Measurements from ENCODE around the gene KPNB1.

The KPNB1 gene

DNA sequence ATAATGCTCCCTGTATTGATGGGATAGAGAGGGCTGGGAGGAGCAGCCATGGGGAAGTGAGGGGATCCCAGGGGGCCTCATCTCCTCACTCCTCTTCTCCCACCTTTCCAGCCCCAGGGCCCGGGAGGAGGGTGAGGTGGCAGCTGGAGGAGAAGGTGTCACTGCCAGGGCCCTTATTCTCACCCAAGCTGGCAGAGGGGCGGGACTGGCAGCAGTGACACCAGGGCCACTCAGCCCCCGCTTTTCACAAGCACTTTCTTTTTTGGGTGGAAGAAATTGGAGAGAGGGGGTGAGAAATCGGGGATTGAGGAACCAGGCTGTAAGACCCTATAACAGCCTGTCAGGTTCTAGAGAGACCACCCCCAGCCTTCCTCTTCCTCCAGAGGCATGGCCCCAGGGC, 81.0 kb downstream of the KPNB1 start:
- Histone ChIP-seq H3K27me3 (ENCODE audit: control insufficient read depth in 1 of 2, insufficient read depth in 2 of 2, low read length in 2 of 2) (peaks cover 45 to 47% of the 10 kb centered on the region in 2 donors), H3K27ac (ENCODE audit: low read depth, low read length) (no peak overlapping the region), H3K36me3 (ENCODE audit: control insufficient read depth in 1 of 2, insufficient read depth in 2 of 2, low read length in 2 of 2) (no peaks in the 10 kb centered on the region), H3K4me3 (ENCODE audit: low read depth in 1 of 2, low read length in 2 of 2) (no peak overlapping the region), H3K9me3 (ENCODE audit: control insufficient read depth in 1 of 2, low read length in 2 of 2) (no peaks in the 10 kb centered on the region), H3K9ac (ENCODE audit: low read depth in 1 of 2, low read length in 2 of 2) (no peak overlapping the region), H3K4me1 (ENCODE audit: control insufficient read depth in 1 of 2, insufficient read depth in 2 of 2, low read length in 2 of 2) (peaks cover 0 to 9% of the 10 kb centered on the region in 2 donors)

DNA sequence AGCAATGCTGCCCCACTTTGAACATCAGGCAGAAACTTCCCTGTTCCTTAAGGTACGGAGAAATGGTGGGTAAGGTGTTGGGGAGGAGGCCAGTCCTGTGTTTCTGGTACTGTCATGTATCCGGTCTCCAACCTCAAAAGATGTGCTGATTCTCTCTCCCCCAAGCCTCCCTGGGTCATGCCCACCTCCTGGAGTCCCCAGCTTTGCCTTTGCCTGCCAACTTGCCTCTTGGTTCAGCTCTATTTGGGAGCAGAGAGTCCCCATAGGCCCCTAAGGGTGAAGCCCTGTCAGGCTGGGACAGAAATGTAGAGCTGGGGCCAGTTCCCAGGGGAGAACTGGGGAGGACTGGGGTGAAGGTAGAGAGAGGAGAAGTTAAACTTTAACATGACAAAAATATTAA, 81.7 kb downstream of the KPNB1 start:
- Histone ChIP-seq H3K27me3 (ENCODE audit: control insufficient read depth in 1 of 2, insufficient read depth in 2 of 2, low read length in 2 of 2) (peaks cover 44 to 47% of the 10 kb centered on the region in 2 donors), H3K9me3 (ENCODE audit: control insufficient read depth in 1 of 2, low read length in 2 of 2) (no peaks in the 10 kb centered on the region), H3K9ac (ENCODE audit: low read depth in 1 of 2, low read length in 2 of 2) (no peak overlapping the region), H3K4me3 (ENCODE audit: low read depth in 1 of 2, low read length in 2 of 2) (no peak overlapping the region), H3K36me3 (ENCODE audit: control insufficient read depth in 1 of 2, insufficient read depth in 2 of 2, low read length in 2 of 2) (no peaks in the 10 kb centered on the region), H3K4me1 (ENCODE audit: control insufficient read depth in 1 of 2, insufficient read depth in 2 of 2, low read length in 2 of 2) (peaks cover 0 to 9% of the 10 kb centered on the region in 2 donors), H3K27ac (ENCODE audit: low read depth, low read length) (no peak overlapping the region)

DNA sequence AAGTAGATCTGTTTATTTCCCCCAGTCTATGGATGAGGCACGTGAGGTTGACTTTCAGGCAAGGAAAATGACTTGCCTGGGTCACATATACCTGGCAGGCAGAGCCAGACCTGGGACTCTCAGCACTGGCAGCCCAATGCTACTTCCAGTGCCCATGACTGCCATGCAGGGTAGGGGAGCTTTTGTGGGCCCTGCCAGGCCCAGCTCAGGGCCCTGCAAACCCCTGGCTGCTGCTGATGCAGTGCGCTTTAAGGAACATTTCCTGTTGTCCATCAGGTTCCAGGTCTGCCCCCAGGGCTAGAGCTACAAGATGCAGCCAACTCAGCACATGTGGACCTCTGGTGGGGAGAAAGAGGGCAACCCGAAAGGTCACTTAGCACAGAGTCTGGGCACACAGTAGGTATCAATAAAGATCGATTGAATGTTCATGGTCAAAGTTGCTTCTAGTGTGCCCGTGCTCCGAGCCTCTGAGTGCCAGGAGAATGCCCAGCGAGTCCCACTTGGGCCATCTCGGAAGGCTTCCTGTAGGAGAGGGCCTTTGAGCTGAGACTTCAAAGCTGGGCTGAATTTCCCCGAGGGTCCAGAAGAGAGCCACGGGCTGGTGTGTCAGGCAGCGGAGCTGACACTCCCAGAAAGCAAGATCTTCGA, 82.8 kb downstream of the KPNB1 start:
- H3K9me3 ChIP-seq (ENCODE audit: control insufficient read depth in 1 of 2, low read length in 2 of 2): no peaks in the 10 kb centered on the region
- H3K27ac ChIP-seq (ENCODE audit: low read depth, low read length): no peak overlapping the region
- H3K36me3 ChIP-seq (ENCODE audit: control insufficient read depth in 1 of 2, insufficient read depth in 2 of 2, low read length in 2 of 2): no peaks in the 10 kb centered on the region
- H3K9ac ChIP-seq (ENCODE audit: low read depth in 1 of 2, low read length in 2 of 2): no peak overlapping the region
- peaks cover 44 to 47% of the 10 kb centered on the region in 2 donors for H3K27me3 ChIP-seq (ENCODE audit: control insufficient read depth in 1 of 2, insufficient read depth in 2 of 2, low read length in 2 of 2)
- peak overlapping the region in 1 of 2 donors; percentile 65 for H3K4me3 ChIP-seq (ENCODE audit: low read depth in 1 of 2, low read length in 2 of 2)
- peaks cover 0 to 9% of the 10 kb centered on the region in 2 donors for H3K4me1 ChIP-seq (ENCODE audit: control insufficient read depth in 1 of 2, insufficient read depth in 2 of 2, low read length in 2 of 2)

DNA sequence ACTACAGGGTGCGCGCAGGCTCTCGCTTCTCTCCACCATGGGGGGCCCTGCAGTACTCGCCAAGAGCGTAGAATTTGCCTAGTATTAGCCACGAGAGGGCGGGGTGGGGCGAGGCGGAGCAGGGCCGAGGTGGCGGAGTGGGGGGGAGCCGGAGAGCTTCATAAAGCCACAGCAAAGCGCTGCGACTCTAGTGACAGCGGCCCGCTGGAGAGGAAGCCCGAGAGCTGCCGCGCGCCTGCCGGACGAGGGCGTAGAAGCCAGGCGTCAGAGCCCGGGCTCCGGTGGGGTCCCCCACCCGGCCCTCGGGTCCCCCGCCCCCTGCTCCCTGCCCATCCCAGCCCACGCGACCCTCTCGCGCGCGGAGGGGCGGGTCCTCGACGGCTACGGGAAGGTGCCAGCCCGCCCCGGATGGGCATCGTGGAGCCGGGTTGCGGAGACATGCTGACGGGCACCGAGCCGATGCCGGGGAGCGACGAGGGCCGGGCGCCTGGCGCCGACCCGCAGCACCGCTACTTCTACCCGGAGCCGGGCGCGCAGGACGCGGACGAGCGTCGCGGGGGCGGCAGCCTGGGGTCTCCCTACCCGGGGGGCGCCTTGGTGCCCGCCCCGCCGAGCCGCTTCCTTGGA, 83.4 kb downstream of the KPNB1 start, which contains the start of gene TBX21:
Gene TBX21, plus strand, starts transcription at position 190 of the 627 bp plus-strand sequence. Its CDS starts 219 bp downstream, at position 409.
- H3K9ac ChIP-seq (ENCODE audit: low read depth in 1 of 2, low read length in 2 of 2): peak within 1 kb of the TSS; percentile 54 to 60
- no peaks in the 10 kb centered on the region for H3K36me3 ChIP-seq (ENCODE audit: control insufficient read depth in 1 of 2, insufficient read depth in 2 of 2, low read length in 2 of 2)
- peaks cover 44 to 47% of the 10 kb centered on the region in 2 donors for H3K27me3 ChIP-seq (ENCODE audit: control insufficient read depth in 1 of 2, insufficient read depth in 2 of 2, low read length in 2 of 2)
- no peak within 1 kb of the TSS for H3K27ac ChIP-seq (ENCODE audit: low read depth, low read length)
- H3K4me3 ChIP-seq (ENCODE audit: low read depth in 1 of 2, low read length in 2 of 2): peak within 1 kb of the TSS; percentile 65 to 66
- H3K4me1 ChIP-seq (ENCODE audit: control insufficient read depth in 1 of 2, insufficient read depth in 2 of 2, low read length in 2 of 2): peaks cover 0 to 9% of the 10 kb centered on the region in 2 donors
- no peaks in the 10 kb centered on the region for H3K9me3 ChIP-seq (ENCODE audit: control insufficient read depth in 1 of 2, low read length in 2 of 2)

DNA sequence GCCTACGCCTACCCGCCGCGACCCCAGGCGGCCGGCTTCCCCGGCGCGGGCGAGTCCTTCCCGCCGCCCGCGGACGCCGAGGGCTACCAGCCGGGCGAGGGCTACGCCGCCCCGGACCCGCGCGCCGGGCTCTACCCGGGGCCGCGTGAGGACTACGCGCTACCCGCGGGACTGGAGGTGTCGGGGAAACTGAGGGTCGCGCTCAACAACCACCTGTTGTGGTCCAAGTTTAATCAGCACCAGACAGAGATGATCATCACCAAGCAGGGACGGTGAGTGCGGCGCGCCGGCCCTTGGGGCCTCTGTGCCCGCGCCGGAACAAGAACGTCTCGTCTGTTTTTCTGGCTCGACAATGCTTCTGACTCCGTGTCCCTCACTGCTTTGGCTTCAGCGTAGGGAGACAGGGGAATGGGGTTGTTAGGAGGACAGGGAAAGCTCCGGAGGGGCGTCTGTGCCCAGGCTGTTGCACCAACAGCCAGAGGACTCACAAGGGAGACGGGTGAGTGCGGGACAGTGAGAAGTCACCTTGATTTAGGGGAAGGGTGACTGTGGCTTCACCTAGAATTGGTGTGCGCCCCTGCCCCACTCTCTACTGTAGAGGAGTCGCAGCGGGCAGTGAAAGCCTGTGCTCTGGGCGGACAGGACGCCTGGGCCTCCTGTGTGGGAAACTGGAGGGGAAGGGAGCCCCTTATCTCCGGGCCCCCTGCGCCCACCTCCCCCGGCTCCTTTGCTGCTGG, 84.1 kb downstream of the KPNB1 start:
- Histone ChIP-seq H3K4me1 (ENCODE audit: control insufficient read depth in 1 of 2, insufficient read depth in 2 of 2, low read length in 2 of 2) (peaks cover 0 to 9% of the 10 kb centered on the region in 2 donors), H3K36me3 (ENCODE audit: control insufficient read depth in 1 of 2, insufficient read depth in 2 of 2, low read length in 2 of 2) (no peaks in the 10 kb centered on the region), H3K4me3 (ENCODE audit: low read depth in 1 of 2, low read length in 2 of 2) (peak overlapping the region; percentile 65 to 66), H3K9me3 (ENCODE audit: control insufficient read depth in 1 of 2, low read length in 2 of 2) (no peaks in the 10 kb centered on the region), H3K27ac (ENCODE audit: low read depth, low read length) (no peak overlapping the region), H3K9ac (ENCODE audit: low read depth in 1 of 2, low read length in 2 of 2) (peak overlapping the region; percentile 54 to 60), H3K27me3 (ENCODE audit: control insufficient read depth in 1 of 2, insufficient read depth in 2 of 2, low read length in 2 of 2) (peaks cover 44 to 47% of the 10 kb centered on the region in 2 donors)

DNA sequence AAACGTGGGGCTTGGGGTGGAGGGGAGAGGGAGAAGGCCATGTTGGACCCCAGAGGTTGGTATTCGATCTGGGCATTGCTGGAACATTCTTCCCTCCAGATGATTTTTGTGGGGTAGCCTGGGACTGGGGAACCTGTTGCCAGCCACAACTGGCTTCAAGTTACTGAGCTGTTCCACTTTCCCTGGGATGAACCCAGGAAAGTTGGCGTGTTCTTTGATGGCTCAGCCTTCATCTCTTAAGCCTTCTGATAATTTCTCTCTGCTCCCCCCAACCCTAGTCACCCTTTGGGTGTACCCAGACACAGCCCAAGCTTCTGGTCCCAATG, 85.4 kb downstream of the KPNB1 start:
- H3K9ac ChIP-seq (ENCODE audit: low read depth in 1 of 2, low read length in 2 of 2): peak overlapping the region; percentile 25 to 54
- no peak overlapping the region for H3K27ac ChIP-seq (ENCODE audit: low read depth, low read length)
- peak overlapping the region; percentile 52 to 65 for H3K4me3 ChIP-seq (ENCODE audit: low read depth in 1 of 2, low read length in 2 of 2)
- peaks cover 0 to 9% of the 10 kb centered on the region in 2 donors for H3K4me1 ChIP-seq (ENCODE audit: control insufficient read depth in 1 of 2, insufficient read depth in 2 of 2, low read length in 2 of 2)
- peaks cover 44 to 47% of the 10 kb centered on the region in 2 donors for H3K27me3 ChIP-seq (ENCODE audit: control insufficient read depth in 1 of 2, insufficient read depth in 2 of 2, low read length in 2 of 2)
- no peaks in the 10 kb centered on the region for H3K36me3 ChIP-seq (ENCODE audit: control insufficient read depth in 1 of 2, insufficient read depth in 2 of 2, low read length in 2 of 2)
- H3K9me3 ChIP-seq (ENCODE audit: control insufficient read depth in 1 of 2, low read length in 2 of 2): no peaks in the 10 kb centered on the region
